Mesenchymal stem cell (in vitro differentiated cells and primary cell): Measurements from ENCODE around the gene ROCK2.

Experiments
- DNase-seq: peaks from one replicate; pipeline ENCODE4 v3.0.0-alpha.2; 2013
- H2AFZ ChIP-seq: one replicate; pipeline ENCODE4 v1.6.1; 2013; ENCODE audit warnings: low read depth, mild to moderate bottlenecking, control low read depth, inconsistent platforms, low read length, moderate library complexity
- H2AK5ac ChIP-seq: 2 replicates; pipeline ENCODE4 v1.6.1; 2013; ENCODE audit warnings: low read length, moderate library complexity, mild to moderate bottlenecking, inconsistent platforms; ENCODE audit not compliant: severe bottlenecking
- H2BK120ac ChIP-seq: one replicate; pipeline ENCODE4 v1.6.1; 2013; ENCODE audit warnings: low read depth, mild to moderate bottlenecking, inconsistent platforms, low read length, moderate library complexity
- H2BK12ac ChIP-seq, 2 experiments: one replicate each; pipeline ENCODE4 v1.6.1; 2013; ENCODE audit warnings: inconsistent platforms in 2 of 2, low read length in 2 of 2, mild to moderate bottlenecking in 2 of 2, moderate library complexity in 2 of 2, control low read depth in 1 of 2
- H2BK15ac ChIP-seq: one replicate; pipeline ENCODE4 v1.6.1; 2013; ENCODE audit warnings: mild to moderate bottlenecking, low read depth, inconsistent platforms; ENCODE audit not compliant: poor library complexity, severe bottlenecking
- H2BK5ac ChIP-seq: 2 replicates; pipeline ENCODE4 v1.6.1; 2013; ENCODE audit warnings: low read depth, mild to moderate bottlenecking, low read length, control low read depth, inconsistent platforms; ENCODE audit not compliant: poor library complexity, severe bottlenecking
- H3K14ac ChIP-seq, 2 experiments: one replicate each; pipeline ENCODE4 v1.6.1; 2013; ENCODE audit warnings: inconsistent platforms in 2 of 2, low read length in 2 of 2, control low read depth in 1 of 2, mild to moderate bottlenecking in 1 of 2, moderate library complexity in 1 of 2
- H3K18ac ChIP-seq, 2 experiments: one replicate each; pipeline ENCODE4 v1.6.1; 2013; ENCODE audit warnings: inconsistent platforms in 2 of 2, low read length in 2 of 2, control low read depth in 1 of 2, low read depth in 1 of 2, mild to moderate bottlenecking in 1 of 2
- H3K23ac ChIP-seq, 2 experiments: one replicate each; pipeline ENCODE4 v1.6.1; 2013; ENCODE audit warnings: inconsistent platforms in 2 of 2, low read length in 2 of 2, mild to moderate bottlenecking in 2 of 2, moderate library complexity in 2 of 2, control low read depth in 1 of 2
- H3K27ac ChIP-seq: 2 replicates; pipeline ENCODE4 v1.5.1; 2013; ENCODE audit warnings: mild to moderate bottlenecking, moderate library complexity, low read length, control low read depth, inconsistent platforms; ENCODE audit not compliant: poor library complexity, severe bottlenecking
- H3K27me3 ChIP-seq, 2 experiments: 2 replicates each; pipeline versions ENCODE4 v1.6.1 to v1.7.0; 2013; ENCODE audit warnings: low read length in 2 of 2, mild to moderate bottlenecking in 2 of 2, moderate library complexity in 2 of 2, control low read depth in 1 of 2, inconsistent platforms in 1 of 2; ENCODE audit not compliant: control insufficient read depth in 1 of 2, insufficient read depth in 1 of 2
- H3K36me3 ChIP-seq, 2 experiments: 2 replicates each; pipeline versions ENCODE4 v1.6.1 to v1.7.0; 2013; ENCODE audit warnings: low read length in 2 of 2, control low read depth in 1 of 2, inconsistent platforms in 1 of 2, low read depth in 1 of 2, mild to moderate bottlenecking in 1 of 2; ENCODE audit not compliant: insufficient read depth in 2 of 2, control insufficient read depth in 1 of 2
- H3K4ac ChIP-seq, 2 experiments: one replicate each; pipeline ENCODE4 v1.6.1; 2013; ENCODE audit warnings: inconsistent platforms in 2 of 2, low read length in 2 of 2, mild to moderate bottlenecking in 2 of 2, moderate library complexity in 2 of 2, control low read depth in 1 of 2, low read depth in 1 of 2
- H3K4me1 ChIP-seq: 2 replicates; pipeline ENCODE4 v1.6.1; 2013; ENCODE audit warnings: low read depth, low read length, control low read depth; ENCODE audit not compliant: control insufficient read depth, insufficient read depth
- H3K4me2 ChIP-seq: 2 replicates; pipeline ENCODE4 v1.6.1; 2013; ENCODE audit warnings: low read length, mild to moderate bottlenecking, inconsistent platforms; ENCODE audit not compliant: poor library complexity, severe bottlenecking
- H3K4me3 ChIP-seq, 2 experiments: 2 replicates each; pipeline versions ENCODE4 v1.5.1 to v1.7.0; 2013; ENCODE audit warnings: low read length in 2 of 2, mild to moderate bottlenecking in 2 of 2, control low read depth in 1 of 2, low read depth in 1 of 2; ENCODE audit not compliant: insufficient read depth in 1 of 2
- H3K79me1 ChIP-seq: replicated peaks from 2 replicates; pipeline ENCODE4 v1.6.1; 2013; ENCODE audit warnings: mild to moderate bottlenecking, control low read depth, low read length, inconsistent platforms; ENCODE audit not compliant: poor library complexity, severe bottlenecking
- H3K9ac ChIP-seq: 2 replicates; pipeline ENCODE4 v1.7.0; 2013; ENCODE audit warnings: mild to moderate bottlenecking, low read length, moderate library complexity
- H3K9me3 ChIP-seq: 2 replicates; pipeline ENCODE4 v1.7.0; 2013; ENCODE audit warnings: mild to moderate bottlenecking, low read length; ENCODE audit not compliant: control insufficient read depth
- H4K8ac ChIP-seq: one replicate; pipeline ENCODE4 v1.6.1; 2013; ENCODE audit warnings: inconsistent platforms, mild to moderate bottlenecking, low read length, moderate library complexity
- H4K91ac ChIP-seq: one replicate; pipeline ENCODE4 v1.6.1; 2013; ENCODE audit warnings: mild to moderate bottlenecking, low read length, inconsistent platforms
- whole genome bisulfite sequencing: methylation state at CpG from one replicate; pipeline ENCODE4 v1.1.7; 2013; ENCODE audit warnings: mixed read lengths; 5-methylcytosine and 5-hydroxymethylcytosine counted together

Gene ROCK2

GRCh38 chr2:11387100-11387390, 42.6 kb upstream of the ROCK2 start:
- H3K4me3 ChIP-seq = no peak overlapping the region
- peak; percentile 43 for DNase-seq

GRCh38 chr2:11385847-11386246, 41.4 kb upstream of the ROCK2 start:
- H3K27me3 ChIP-seq = no peaks in the 10 kb centered on the region
- H3K14ac ChIP-seq = no peak overlapping the region
- peak overlapping the region in 1 of 2 experiments; percentile 59 for H3K18ac ChIP-seq
- H4K91ac ChIP-seq = no peak overlapping the region
- H4K8ac ChIP-seq = no peak overlapping the region
- H3K36me3 ChIP-seq = no peaks in the 10 kb centered on the region
- no peaks in the 10 kb centered on the region for H3K9me3 ChIP-seq
- WGBS = 57% methylated on average over 3 of the region's 3 CpGs
- H3K4me2 ChIP-seq = no peak overlapping the region
- H3K4me3 ChIP-seq = peak overlapping the region in 1 of 2 experiments; percentile 1
- no peak for DNase-seq
- no peak overlapping the region for H3K27ac ChIP-seq
- no peak overlapping the region for H3K23ac ChIP-seq
- H2BK120ac ChIP-seq = no peak overlapping the region
- H2BK12ac ChIP-seq = peak overlapping the region in 1 of 2 experiments; percentile 65
- H3K4ac ChIP-seq = peak overlapping the region in 1 of 2 experiments; percentile 48
- H3K4me1 ChIP-seq = peaks cover 22% of the 10 kb centered on the region
- no peak overlapping the region for H2BK5ac ChIP-seq
- no peak overlapping the region for H3K9ac ChIP-seq
- H3K79me1 ChIP-seq = no peaks in the 10 kb centered on the region
- H2AFZ ChIP-seq = no peak overlapping the region
- H2BK15ac ChIP-seq = no peak overlapping the region
- peak overlapping the region; percentile 6 for H2AK5ac ChIP-seq

More at GRCh38 chr2:11387100-11387390, 42.6 kb upstream of the ROCK2 start:
- Histone ChIP-seq H3K79me1 (no peaks in the 10 kb centered on the region), H4K8ac (no peak overlapping the region), H3K14ac (no peak overlapping the region), H4K91ac (no peak overlapping the region), H3K18ac (no peak overlapping the region), H2BK5ac (no peak overlapping the region), H3K4ac (no peak overlapping the region), H2AK5ac (no peak overlapping the region), H2AFZ (no peak overlapping the region), H3K4me1 (peaks cover 28% of the 10 kb centered on the region), H3K9me3 (no peaks in the 10 kb centered on the region), H2BK12ac (no peak overlapping the region), H3K36me3 (no peaks in the 10 kb centered on the region), H3K4me2 (no peak overlapping the region), H3K23ac (no peak overlapping the region), H2BK15ac (no peak overlapping the region), H2BK120ac (no peak overlapping the region), H3K27me3 (no peaks in the 10 kb centered on the region), H3K9ac (peak overlapping the region; percentile 45), H3K27ac (no peak overlapping the region)
- 49% methylated on average over 9 of the region's 9 CpGs for WGBS

GRCh38 chr2:11385216-11385615, 40.8 kb upstream of the ROCK2 start:
- no peak overlapping the region for H3K18ac ChIP-seq
- H3K79me1 ChIP-seq = no peaks in the 10 kb centered on the region
- no peak overlapping the region for H3K4me3 ChIP-seq
- H4K8ac ChIP-seq = no peak overlapping the region
- no peak overlapping the region for H4K91ac ChIP-seq
- no peak overlapping the region for H3K4ac ChIP-seq
- H2BK12ac ChIP-seq = no peak overlapping the region
- DNase-seq = no peak
- H2BK120ac ChIP-seq = no peak overlapping the region
- H3K23ac ChIP-seq = no peak overlapping the region
- 94% methylated on average over 2 of the region's 2 CpGs for WGBS
- H3K9ac ChIP-seq = no peak overlapping the region
- H2AFZ ChIP-seq = no peak overlapping the region
- H3K27me3 ChIP-seq = no peaks in the 10 kb centered on the region
- H2AK5ac ChIP-seq = no peak overlapping the region
- no peaks in the 10 kb centered on the region for H3K36me3 ChIP-seq
- H3K27ac ChIP-seq = no peak overlapping the region
- H3K4me1 ChIP-seq = peaks cover 17% of the 10 kb centered on the region
- H2BK5ac ChIP-seq = no peak overlapping the region
- no peaks in the 10 kb centered on the region for H3K9me3 ChIP-seq
- no peak overlapping the region for H3K4me2 ChIP-seq
- H2BK15ac ChIP-seq = no peak overlapping the region
- no peak overlapping the region for H3K14ac ChIP-seq

- Histone ChIP-seq H2BK120ac (no peak overlapping the region), H3K9ac (no peak overlapping the region), H3K4me3 (no peak overlapping the region), H3K23ac (no peak overlapping the region), H3K4me2 (no peak overlapping the region), H2BK5ac (no peak overlapping the region), H3K36me3 (no peaks in the 10 kb centered on the region), H3K18ac (no peak overlapping the region), H2AFZ (no peak overlapping the region), H2BK12ac (no peak overlapping the region), H3K9me3 (no peaks in the 10 kb centered on the region), H2BK15ac (no peak overlapping the region), H3K79me1 (no peaks in the 10 kb centered on the region), H4K91ac (no peak overlapping the region), H3K14ac (no peak overlapping the region), H3K4me1 (peaks cover 19% of the 10 kb centered on the region), H3K27ac (no peak overlapping the region), H4K8ac (no peak overlapping the region), H3K4ac (no peak overlapping the region), H3K27me3 (no peaks in the 10 kb centered on the region), H2AK5ac (no peak overlapping the region)
- peak; percentile 32 for DNase-seq
- 63% methylated on average over 5 of the region's 5 CpGs for WGBS
Measured at GRCh38 chr2:11379558-11379957, 35.1 kb upstream of the ROCK2 start.
